ENCODE data around the gene TOGARAM2. TPM values are rescaled to one million over a fixed set of nuclear protein-coding genes. Genes with fewer than 3 reads are reported as not detected.

Gene TOGARAM2
- total and polyA plus RNA-seq, 2 of the 13 experiments (the other 11 are each of a cell fraction or from before 2014, with no cell fraction given), result under 0.01 to 0.05 TPM

DNA sequence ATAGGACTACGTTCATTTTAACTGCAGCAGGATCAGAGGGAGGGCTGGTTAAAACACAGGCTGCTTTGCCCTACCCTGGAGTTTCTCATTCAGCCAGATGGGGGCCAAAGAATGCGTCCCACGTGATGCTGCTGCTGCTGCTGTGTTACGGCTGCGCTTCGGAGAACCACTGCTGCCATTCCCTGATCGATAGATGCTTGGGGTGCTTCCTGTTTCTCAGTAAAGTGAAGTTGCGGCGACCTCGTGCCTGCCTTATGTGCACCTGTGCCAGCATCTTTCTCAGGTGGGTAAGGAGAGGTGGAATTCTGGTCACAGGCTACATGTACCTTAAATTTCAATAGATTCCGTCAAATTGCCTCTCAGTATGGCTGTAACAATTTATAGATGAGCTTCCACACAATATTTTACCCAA is 24.7 kb upstream of the TOGARAM2 start (continued):
- TF ChIP-seq, protein P1, sequence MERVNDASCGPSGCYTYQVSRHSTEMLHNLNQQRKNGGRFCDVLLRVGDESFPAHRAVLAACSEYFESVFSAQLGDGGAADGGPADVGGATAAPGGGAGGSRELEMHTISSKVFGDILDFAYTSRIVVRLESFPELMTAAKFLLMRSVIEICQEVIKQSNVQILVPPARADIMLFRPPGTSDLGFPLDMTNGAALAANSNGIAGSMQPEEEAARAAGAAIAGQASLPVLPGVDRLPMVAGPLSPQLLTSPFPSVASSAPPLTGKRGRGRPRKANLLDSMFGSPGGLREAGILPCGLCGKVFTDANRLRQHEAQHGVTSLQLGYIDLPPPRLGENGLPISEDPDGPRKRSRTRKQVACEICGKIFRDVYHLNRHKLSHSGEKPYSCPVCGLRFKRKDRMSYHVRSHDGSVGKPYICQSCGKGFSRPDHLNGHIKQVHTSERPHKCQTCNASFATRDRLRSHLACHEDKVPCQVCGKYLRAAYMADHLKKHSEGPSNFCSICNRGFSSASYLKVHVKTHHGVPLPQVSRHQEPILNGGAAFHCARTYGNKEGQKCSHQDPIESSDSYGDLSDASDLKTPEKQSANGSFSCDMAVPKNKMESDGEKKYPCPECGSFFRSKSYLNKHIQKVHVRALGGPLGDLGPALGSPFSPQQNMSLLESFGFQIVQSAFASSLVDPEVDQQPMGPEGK (CRISPR knock-in tag; IDR thresholded peaks at IDR 0.05), result 0 out of 2 replicates have a peak, but pooled peaks have one; percentile 34
- TF ChIP-seq PCBP1 (IDR thresholded peaks at IDR 0.05; ENCODE audit: borderline replicate concordance, low read depth, low read length), result no peak
- TF ChIP-seq RXRB (CRISPR knock-in tag; IDR thresholded peaks at IDR 0.05; ENCODE audit: borderline replicate concordance), result no peak
- no peak for TF ChIP-seq ZNF780A (CRISPR knock-in tag; IDR thresholded peaks at IDR 0.05)
- TF ChIP-seq ZNF772 (CRISPR knock-in tag; IDR thresholded peaks at IDR 0.05), result no peak
- TF ChIP-seq, protein P2, sequence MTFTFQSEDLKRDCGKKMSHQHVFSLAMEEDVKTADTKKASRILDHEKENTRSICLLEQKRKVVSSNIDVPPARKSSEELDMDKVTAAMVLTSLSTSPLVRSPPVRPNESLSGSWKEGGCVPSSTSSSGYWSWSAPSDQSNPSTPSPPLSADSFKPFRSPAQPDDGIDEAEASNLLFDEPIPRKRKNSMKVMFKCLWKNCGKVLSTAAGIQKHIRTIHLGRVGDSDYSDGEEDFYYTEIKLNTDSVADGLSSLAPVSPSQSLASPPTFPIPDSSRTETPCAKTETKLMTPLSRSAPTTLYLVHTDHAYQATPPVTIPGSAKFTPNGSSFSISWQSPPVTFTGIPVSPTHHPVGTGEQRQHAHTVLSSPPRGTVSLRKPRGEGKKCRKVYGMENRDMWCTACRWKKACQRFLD (CRISPR knock-in tag; IDR thresholded peaks at IDR 0.05; ENCODE audit: borderline replicate concordance), result no peak
- TF ChIP-seq ZSCAN12 (CRISPR knock-in tag; IDR thresholded peaks at IDR 0.05), result no peak
- TF ChIP-seq ZNF768 (CRISPR knock-in tag; IDR thresholded peaks at IDR 0.05), result peak; percentile 82
- no peak for TF ChIP-seq SAP130 (CRISPR knock-in tag; IDR thresholded peaks at IDR 0.05; ENCODE audit: low read depth)
- TF ChIP-seq NFRKB (IDR thresholded peaks at IDR 0.05), result no peak
- TF ChIP-seq, protein P3, sequence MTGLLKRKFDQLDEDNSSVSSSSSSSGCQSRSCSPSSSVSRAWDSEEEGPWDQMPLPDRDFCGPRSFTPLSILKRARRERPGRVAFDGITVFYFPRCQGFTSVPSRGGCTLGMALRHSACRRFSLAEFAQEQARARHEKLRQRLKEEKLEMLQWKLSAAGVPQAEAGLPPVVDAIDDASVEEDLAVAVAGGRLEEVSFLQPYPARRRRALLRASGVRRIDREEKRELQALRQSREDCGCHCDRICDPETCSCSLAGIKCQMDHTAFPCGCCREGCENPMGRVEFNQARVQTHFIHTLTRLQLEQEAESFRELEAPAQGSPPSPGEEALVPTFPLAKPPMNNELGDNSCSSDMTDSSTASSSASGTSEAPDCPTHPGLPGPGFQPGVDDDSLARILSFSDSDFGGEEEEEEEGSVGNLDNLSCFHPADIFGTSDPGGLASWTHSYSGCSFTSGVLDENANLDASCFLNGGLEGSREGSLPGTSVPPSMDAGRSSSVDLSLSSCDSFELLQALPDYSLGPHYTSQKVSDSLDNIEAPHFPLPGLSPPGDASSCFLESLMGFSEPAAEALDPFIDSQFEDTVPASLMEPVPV (CRISPR knock-in tag; IDR thresholded peaks at IDR 0.05), result no peak
- TF ChIP-seq MEIS1 (CRISPR knock-in tag; IDR thresholded peaks at IDR 0.05; ENCODE audit: borderline replicate concordance), result no peak
- 0 out of 2 replicates have a peak, but pooled peaks have one; percentile 25 for TF ChIP-seq ZSCAN31 (CRISPR knock-in tag; IDR thresholded peaks at IDR 0.05; ENCODE audit: low read depth)
- TF ChIP-seq, protein P4, sequence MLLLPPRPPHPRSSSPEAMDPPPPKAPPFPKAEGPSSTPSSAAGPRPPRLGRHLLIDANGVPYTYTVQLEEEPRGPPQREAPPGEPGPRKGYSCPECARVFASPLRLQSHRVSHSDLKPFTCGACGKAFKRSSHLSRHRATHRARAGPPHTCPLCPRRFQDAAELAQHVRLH (CRISPR knock-in tag; IDR thresholded peaks at IDR 0.05; ENCODE audit: borderline replicate concordance, low read depth), result no peak
- TF ChIP-seq ZNF75D (CRISPR knock-in tag; IDR thresholded peaks at IDR 0.05; ENCODE audit: borderline replicate concordance), result no peak
- TF ChIP-seq, protein P5, sequence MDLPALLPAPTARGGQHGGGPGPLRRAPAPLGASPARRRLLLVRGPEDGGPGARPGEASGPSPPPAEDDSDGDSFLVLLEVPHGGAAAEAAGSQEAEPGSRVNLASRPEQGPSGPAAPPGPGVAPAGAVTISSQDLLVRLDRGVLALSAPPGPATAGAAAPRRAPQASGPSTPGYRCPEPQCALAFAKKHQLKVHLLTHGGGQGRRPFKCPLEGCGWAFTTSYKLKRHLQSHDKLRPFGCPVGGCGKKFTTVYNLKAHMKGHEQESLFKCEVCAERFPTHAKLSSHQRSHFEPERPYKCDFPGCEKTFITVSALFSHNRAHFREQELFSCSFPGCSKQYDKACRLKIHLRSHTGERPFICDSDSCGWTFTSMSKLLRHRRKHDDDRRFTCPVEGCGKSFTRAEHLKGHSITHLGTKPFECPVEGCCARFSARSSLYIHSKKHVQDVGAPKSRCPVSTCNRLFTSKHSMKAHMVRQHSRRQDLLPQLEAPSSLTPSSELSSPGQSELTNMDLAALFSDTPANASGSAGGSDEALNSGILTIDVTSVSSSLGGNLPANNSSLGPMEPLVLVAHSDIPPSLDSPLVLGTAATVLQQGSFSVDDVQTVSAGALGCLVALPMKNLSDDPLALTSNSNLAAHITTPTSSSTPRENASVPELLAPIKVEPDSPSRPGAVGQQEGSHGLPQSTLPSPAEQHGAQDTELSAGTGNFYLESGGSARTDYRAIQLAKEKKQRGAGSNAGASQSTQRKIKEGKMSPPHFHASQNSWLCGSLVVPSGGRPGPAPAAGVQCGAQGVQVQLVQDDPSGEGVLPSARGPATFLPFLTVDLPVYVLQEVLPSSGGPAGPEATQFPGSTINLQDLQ (CRISPR knock-in tag; IDR thresholded peaks at IDR 0.05), result no peak
- no peak for TF ChIP-seq NFKB2 (CRISPR knock-in tag; IDR thresholded peaks at IDR 0.05; ENCODE audit: borderline replicate concordance)
- TF ChIP-seq BHLHE40 (IDR thresholded peaks at IDR 0.05; ENCODE audit: low read length), result peak; percentile 53
- TF ChIP-seq, protein P6, sequence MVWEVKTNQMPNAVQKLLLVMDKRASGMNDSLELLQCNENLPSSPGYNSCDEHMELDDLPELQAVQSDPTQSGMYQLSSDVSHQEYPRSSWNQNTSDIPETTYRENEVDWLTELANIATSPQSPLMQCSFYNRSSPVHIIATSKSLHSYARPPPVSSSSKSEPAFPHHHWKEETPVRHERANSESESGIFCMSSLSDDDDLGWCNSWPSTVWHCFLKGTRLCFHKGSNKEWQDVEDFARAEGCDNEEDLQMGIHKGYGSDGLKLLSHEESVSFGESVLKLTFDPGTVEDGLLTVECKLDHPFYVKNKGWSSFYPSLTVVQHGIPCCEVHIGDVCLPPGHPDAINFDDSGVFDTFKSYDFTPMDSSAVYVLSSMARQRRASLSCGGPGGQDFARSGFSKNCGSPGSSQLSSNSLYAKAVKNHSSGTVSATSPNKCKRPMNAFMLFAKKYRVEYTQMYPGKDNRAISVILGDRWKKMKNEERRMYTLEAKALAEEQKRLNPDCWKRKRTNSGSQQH (CRISPR knock-in tag; IDR thresholded peaks at IDR 0.05; ENCODE audit: low read depth), result no peak
- 0 out of 2 replicates have a peak, but pooled peaks have one; percentile 21 for TF ChIP-seq ZNF598 (CRISPR knock-in tag; IDR thresholded peaks at IDR 0.05; ENCODE audit: borderline replicate concordance)
- no peak for TF ChIP-seq SRF (IDR thresholded peaks at IDR 0.05; ENCODE audit: low read depth, low read length)
- TF ChIP-seq PAF1 (CRISPR knock-in tag; IDR thresholded peaks at IDR 0.05), result no peak

Measured in HepG2 (cell line).